Gastrocnemius medialis (tissue), 4 donors: Measurements from ENCODE around the gene STRBP.

Source experiments
- CTCF ChIP-seq, 5 experiments: fragments of 450-650 bp in 3 of 5; fragments of 200-600 bp in 2 of 5; sonication (generic) in 2 of 5; IDR thresholded peaks in 4 of 5; conservative IDR thresholded peaks in 1 of 5; 1 replicate in 4 of 5; 2 replicates in 1 of 5; pipeline ENCODE4 v1.5.1; 2016 to 2019; ENCODE audit warnings: antibody characterized with exemption in 5 of 5, mild to moderate bottlenecking in 3 of 5, moderate library complexity in 3 of 5
- POLR2A ChIP-seq, 2 donors: fragments of 450-650 bp; IDR thresholded peaks; one replicate each; pipeline ENCODE4 v1.6.1; 2017; ENCODE audit warnings: antibody characterized with exemption in 2 of 2, mild to moderate bottlenecking in 2 of 2, moderate library complexity in 2 of 2

GRCh38 chr9:123305879-123306278 is 37.5 kb upstream of the STRBP start:
- TF ChIP-seq CTCF (IDR thresholded peaks at IDR 0.05 in 4 of 5, conservative IDR thresholded peaks at IDR 0.05 in 1 of 5) (no peak), POLR2A (IDR thresholded peaks at IDR 0.05) (no peak)
